ENCODE results near the gene ADK. TPM values are rescaled to one million over a fixed set of nuclear protein-coding genes. Genes with fewer than 3 reads are reported as not detected.

Gene ADK
- total and polyA plus RNA-seq, 2 of the 13 experiments (the other 11 are each of a cell fraction or from before 2014, with no cell fraction given) = 48.6 to 79.1 TPM

DNA sequence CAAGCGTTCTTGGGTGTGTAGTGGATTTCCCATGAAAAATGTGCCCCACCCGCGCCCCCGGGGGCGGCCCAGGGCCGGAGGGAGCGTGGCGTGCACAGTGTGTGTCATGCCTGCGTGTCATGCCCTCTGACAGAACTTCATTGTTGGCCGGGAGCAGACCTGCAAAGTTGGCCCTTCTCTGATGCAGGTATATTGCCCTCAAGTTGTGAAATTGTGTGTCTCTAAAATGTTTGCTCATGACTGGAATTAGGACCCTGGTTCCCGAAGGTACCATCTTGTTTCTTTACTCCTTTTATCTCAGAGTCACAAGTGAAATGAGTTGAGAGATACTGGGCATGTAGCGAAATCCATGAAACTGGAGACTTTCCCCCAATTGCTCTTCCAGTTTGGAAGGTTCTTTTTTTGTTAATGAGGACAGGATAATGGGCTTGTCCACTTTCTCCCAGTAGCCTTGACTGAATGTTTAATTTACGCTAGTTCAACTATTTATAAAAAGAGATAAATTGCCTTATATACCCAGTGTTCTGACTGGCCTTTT, 26.2 kb downstream of the ADK start (continued):
- 0 out of 2 replicates have a peak, but pooled peaks have one; percentile 21 for TF ChIP-seq TEF (CRISPR knock-in tag; IDR thresholded peaks at IDR 0.05)
- TF ChIP-seq, protein P1, sequence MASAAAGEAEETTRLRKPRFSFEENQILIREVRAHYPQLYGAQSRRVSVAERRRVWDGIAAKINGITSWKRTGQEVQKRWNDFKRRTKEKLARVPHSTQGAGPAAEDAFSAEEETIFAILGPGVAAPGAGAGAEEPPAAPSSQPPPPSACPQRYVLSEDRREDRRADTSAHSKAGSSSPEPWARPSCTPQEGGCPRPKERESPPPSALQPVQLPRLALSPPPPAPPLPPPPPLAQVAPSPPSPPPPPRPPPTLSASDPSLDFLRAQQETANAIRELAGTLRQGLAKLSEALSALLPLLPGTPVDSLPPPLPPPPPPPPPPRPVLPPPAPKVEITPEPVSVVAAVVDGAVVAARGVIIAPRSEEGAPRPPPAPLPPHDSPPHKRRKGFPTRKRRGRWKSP (CRISPR knock-in tag; IDR thresholded peaks at IDR 0.05) = 0 out of 2 replicates have a peak, but pooled peaks have one; percentile 0
- peak; percentile 83 for TF ChIP-seq CEBPB (IDR thresholded peaks at IDR 0.05; ENCODE audit: borderline replicate concordance, low read depth, low read length)
- TF ChIP-seq CEBPG (CRISPR knock-in tag; IDR thresholded peaks at IDR 0.05) = peak; percentile 74
- 0 out of 2 replicates have a peak, but pooled peaks have one; percentile 10 for TF ChIP-seq MIXL1 (CRISPR knock-in tag; IDR thresholded peaks at IDR 0.05)
- peak; percentile 79 for TF ChIP-seq SRSF1 (optimal IDR thresholded peaks at IDR 0.05; ENCODE audit: low read depth, low read length)
- peak; percentile 6 for TF ChIP-seq AGO1 (IDR thresholded peaks at IDR 0.05; ENCODE audit: low read depth, low read length, poor library complexity, severe bottlenecking)
- no peak for TF ChIP-seq ZFP36L1 (CRISPR knock-in tag; IDR thresholded peaks at IDR 0.05)
- peak; percentile 70 for TF ChIP-seq SAP130 (CRISPR knock-in tag; IDR thresholded peaks at IDR 0.05; ENCODE audit: low read depth)
- TF ChIP-seq SOX6 (IDR thresholded peaks at IDR 0.05) = no peak
- no peak for TF ChIP-seq SOX6 (CRISPR knock-in tag; IDR thresholded peaks at IDR 0.05)
- 0 out of 2 replicates have a peak, but pooled peaks have one; percentile 14 for TF ChIP-seq ZNF670 (CRISPR knock-in tag; IDR thresholded peaks at IDR 0.05; ENCODE audit: borderline replicate concordance)
- 0 out of 2 replicates have a peak, but pooled peaks have one; percentile 4 for TF ChIP-seq ZNF224 (CRISPR knock-in tag; IDR thresholded peaks at IDR 0.05)
- TF ChIP-seq MEIS2 (CRISPR knock-in tag; IDR thresholded peaks at IDR 0.05) = peak; percentile 66
- no peak for TF ChIP-seq ZFP90 (CRISPR knock-in tag; IDR thresholded peaks at IDR 0.05; ENCODE audit: borderline replicate concordance)
- peak; percentile 48; the same call in 1 of the 2 replicates for TF ChIP-seq ZNF292 (CRISPR knock-in tag; IDR thresholded peaks at IDR 0.05; ENCODE audit: borderline replicate concordance, low read depth)
- peak; percentile 5; the same call in 1 of the 2 replicates for TF ChIP-seq HOXD1 (CRISPR knock-in tag; IDR thresholded peaks at IDR 0.05)
- no peak for TF ChIP-seq BATF2 (CRISPR knock-in tag; IDR thresholded peaks at IDR 0.05)
- peak; percentile 93 for TF ChIP-seq PATZ1 (CRISPR knock-in tag; IDR thresholded peaks at IDR 0.05)
- TF ChIP-seq ZNF639 (CRISPR knock-in tag; conservative IDR thresholded peaks at IDR 0.05) = 0 out of 2 replicates have a peak, but pooled peaks have one; percentile 9
- peak; percentile 19 for TF ChIP-seq TEAD3 (CRISPR knock-in tag; optimal IDR thresholded peaks at IDR 0.05; ENCODE audit: borderline replicate concordance)
